GM19193 (cell line): ENCODE results near the gene NCKAP1.

ENCODE experiments used
- POLR2A ChIP-seq: IDR thresholded peaks from 4 replicates; pipeline ENCODE4 v1.6.1; 2011; ENCODE audit not compliant: insufficient read depth, insufficient read length; ENCODE audit errors: extremely low read depth

Gene NCKAP1

DNA sequence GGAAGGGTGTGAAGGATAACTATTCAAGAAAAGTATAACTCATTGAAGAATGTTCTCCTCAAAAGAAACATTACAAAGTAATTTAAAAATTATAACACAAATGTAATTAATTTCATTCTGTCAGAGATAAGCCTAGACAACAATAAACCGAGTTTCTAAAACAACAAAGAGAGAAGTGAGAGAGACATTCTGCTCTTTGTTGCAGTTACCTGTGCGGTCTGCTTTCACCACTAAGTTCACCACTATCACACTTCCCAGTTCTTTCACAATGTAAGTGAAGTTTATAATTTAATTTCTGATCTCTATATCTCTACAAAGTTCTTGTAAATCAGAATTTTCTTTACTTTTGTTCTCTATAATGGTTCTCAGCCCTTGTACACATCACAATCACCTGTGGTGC, 95.5 kb downstream of the NCKAP1 start:
- TF ChIP-seq POLR2A, result no peak

GRCh38 chr2:182941919-182942318, 96.3 kb downstream of the NCKAP1 start:
- TF ChIP-seq POLR2A, result no peak

DNA sequence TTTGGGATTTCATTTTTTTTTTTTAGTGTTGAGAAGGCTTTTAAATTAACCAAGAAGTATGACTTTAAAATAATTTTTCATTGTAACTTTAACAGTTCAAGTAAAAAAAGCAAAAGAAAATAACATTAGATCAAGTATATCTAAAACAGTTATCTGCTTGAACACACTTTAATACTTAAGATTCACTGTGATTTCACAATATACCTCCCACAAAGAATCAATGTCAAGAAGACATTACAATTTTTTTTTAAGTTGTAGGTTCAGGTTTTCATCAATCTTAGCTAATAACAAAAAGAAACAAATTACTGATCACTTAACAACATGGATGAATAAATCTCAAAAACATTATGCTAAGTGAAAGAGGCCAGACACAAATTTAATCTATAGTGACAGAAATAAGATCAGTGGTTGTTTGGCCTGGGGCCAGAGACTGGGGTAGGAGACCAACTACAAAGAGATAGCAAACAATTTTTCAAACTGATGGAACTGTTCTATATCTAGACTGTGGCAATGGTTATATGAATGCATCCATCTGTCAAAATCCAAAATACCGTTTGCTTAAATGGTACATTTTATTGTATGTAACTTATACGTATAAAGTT, 97.0 kb downstream of the NCKAP1 start:
- TF ChIP-seq POLR2A, result no peak

DNA sequence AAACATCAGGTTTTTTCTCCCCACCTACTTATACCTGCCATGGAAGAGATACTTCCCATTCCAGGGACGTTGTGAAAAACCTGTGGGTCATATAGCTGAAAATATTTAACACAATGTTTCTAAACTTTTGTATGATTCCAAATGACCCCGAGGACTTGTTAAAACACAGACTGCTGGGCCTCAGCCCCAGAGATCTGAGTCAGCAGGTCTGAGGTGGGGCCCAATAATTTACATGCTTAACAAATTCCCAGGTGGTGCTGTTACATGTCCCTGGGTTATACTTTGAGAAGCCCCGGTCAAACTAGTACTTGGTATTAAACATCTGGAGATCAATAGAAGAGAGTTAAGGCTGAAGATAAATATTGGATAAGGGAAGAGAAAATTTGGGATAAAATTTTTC, 100.4 kb downstream of the NCKAP1 start:
- no peak for TF ChIP-seq POLR2A

- no peak for TF ChIP-seq POLR2A
These were observed 104.6 kb downstream of the NCKAP1 start for GRCh38 chr2:182933629-182934028.

- TF ChIP-seq POLR2A, result no peak
These were observed 108.3 kb downstream of the NCKAP1 start for GRCh38 chr2:182929972-182930371.

- TF ChIP-seq POLR2A, result no peak
These were observed 114.0 kb downstream of the NCKAP1 start for GRCh38 chr2:182924306-182924705.

GRCh38 chr2:182921234-182921633, 117.0 kb downstream of the NCKAP1 start:
- no peak for TF ChIP-seq POLR2A

DNA sequence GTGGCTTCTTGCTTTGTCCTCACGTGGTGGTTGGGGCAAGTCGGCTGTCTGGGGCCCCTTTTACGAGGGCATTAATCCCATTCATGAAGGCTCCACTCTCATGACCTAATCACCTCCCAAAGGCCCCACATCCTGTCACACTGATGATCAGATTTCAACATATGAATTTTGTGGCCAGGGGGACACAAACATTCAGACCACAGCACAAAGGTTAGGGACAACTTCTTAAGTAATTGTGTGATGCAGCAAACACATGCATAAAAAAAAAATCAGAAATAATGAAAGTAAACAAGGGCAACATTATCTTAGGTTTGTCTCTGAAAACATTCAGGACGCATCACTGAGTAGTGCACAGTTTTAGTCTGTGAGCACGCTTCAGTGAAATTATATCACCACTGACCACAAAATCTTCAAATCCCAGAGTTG, 117.6 kb downstream of the NCKAP1 start:
- no peak for TF ChIP-seq POLR2A

DNA sequence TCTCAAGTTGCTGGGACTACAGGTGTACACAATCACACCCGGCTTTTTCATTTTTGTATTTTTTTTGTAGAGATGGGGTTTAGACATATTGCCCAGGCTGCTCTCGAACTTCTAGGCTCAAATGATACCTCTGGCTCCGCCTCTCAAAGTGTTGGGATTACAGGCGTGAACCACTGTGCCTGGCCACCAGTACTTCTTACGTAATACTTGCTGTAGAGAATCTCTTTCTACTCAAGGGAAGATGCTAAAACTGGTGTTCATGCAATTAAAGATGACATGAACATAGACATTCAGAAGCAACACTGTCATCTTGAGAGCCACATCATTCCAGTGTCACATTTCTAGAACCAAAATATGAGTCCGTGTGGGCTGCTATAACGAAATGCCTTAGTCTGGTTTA, 118.2 kb downstream of the NCKAP1 start:
- TF ChIP-seq POLR2A, result no peak

GRCh38 chr2:182918961-182919652, 119.2 kb downstream of the NCKAP1 start:
- TF ChIP-seq POLR2A, result no peak

DNA sequence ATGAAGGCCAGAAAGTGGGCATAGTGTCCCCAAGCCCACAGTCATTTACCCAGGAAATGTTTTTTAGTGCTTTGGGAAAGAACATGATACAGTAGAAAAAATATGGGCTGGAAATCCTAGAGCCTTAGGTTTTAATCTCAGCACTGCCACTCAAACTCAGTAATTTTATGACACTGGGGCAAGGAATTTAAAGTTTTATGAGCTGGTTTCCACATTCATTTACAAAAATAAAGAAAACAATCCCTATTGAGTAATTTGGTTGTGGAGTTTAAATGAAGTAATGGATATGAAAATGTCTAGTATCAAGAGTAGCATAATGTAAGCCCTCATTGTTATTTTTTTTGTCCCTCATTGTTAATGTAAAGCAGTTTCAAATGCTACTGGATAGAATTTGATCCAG, 120.3 kb downstream of the NCKAP1 start:
- TF ChIP-seq POLR2A, result no peak

GRCh38 chr2:182916417-182916816, 121.8 kb downstream of the NCKAP1 start:
- no peak for TF ChIP-seq POLR2A

DNA sequence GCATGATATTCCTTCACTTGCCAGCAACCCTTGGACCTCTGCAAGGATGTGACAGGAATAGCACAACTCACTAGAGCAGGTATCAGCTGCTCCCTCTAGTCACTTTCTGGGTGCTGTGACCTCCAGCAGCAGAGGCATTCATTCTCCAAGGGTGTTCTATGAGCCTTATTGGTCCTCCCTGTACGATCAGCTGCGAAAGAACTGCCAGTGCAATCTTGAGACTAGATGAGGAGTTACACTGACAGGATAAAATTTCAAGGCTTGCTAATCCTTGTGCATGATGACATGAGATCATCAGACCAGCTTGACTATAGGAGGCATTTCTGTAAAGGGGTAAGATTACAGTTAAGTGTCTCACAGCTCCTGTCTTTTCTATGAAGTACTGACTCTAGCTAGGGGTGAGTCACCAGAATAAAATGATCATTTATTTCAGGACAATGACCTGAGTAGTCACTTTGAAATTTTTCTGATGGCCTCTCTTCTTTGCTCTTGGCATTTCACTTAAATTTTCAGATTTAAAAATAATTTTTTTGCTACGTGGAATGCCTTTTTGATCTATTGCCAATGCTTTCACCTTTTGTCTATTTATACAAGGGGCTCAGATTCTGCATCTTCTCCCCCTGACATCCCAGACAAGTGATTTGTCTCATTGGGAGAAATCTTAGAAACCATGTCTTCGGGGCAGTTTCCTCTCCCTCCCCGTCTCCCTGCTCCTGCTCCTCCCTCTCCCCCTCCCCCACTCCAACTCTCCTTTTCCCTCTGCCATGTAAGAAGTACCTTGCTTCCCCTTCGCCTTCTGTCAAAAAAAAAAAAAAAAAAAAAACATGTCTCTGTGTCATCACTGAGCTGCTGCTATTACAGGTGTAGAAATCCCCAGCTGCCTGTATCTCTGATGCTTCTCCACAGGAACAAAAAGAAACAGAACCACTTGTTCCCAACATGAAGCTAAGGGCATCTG, 122.6 kb downstream of the NCKAP1 start:
- TF ChIP-seq POLR2A, result no peak

DNA sequence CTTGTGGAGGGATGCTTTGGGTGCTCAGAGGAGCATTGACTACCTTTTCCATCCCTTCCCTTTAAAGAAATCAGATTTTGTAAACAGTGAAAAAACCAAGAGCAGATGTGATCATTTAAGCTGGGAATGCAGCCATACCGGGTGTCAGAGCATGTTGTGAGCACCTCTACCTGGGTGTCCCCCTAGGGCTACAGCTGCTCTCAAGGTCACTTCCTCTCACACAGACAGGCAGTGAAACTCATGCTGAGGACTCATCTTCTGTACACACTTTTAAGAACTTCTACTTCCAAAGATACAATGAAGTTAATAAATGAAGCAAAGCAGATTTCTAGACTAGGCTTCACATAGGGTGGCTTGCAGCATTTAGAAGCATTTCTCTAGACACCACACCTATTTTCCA, 123.4 kb downstream of the NCKAP1 start:
- no peak for TF ChIP-seq POLR2A
